ENCODE data around the gene ZNF438.

Gene ZNF438

DNA sequence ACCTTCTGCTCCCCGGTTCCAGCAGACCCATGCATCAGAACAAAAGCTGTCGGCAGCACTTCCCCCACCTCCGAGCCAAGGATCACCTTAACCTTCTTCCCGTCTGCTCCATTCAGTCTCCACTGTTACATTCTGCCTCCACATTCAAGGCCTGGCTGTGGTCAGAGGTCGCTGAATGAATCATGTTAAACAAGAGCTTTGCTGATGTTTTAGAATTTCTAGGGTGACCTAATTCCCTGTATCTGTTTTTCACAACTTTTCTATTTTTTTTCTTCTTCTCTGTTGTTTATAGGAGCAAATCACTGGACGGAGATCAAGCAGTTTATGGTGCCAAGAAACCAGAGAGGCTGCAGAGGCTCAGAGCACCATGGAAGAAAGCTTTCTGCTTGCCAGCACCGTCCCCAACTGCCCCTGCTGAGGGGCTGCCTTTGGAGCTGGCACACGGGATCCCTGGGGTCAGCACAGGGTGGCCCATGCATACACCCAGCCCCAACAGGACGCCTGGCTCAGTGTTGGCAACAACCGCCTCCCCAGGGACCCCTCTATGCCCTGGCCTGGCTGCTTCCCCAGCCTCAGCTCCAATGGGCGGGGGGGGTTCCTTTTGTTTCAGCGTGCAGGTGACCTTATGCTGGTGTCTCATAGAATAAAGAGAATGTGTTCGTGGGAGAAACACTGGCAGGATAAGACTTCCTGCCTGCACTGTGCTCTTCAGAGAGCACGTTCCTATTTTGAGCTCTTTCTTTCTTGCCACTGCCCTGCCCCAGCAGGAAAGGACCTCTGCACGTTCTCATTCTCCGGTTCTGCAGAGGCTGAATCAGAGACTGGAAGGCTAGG is 219.4 kb downstream of the ZNF438 start:
- Histone ChIP-seq H3K4me3 (peak overlapping the region; percentile 26; the same call in 1 of the 2 replicates), H3K4me2 (peak overlapping the region; percentile 88), H3K27me3 (no peaks in the 10 kb centered on the region), H4K20me1 (no peaks in the 10 kb centered on the region), H3K27ac (peak overlapping the region; percentile 52; the same call in 1 of the 2 replicates), H3K9ac (peak overlapping the region; percentile 21; the same call in 1 of the 2 replicates), H3K36me3 (no peaks in the 10 kb centered on the region), H3K9me3 (no peaks in the 10 kb centered on the region), H3K4me1 (peaks cover 47% of the 10 kb centered on the region)
- no peak for TF ChIP-seq Cebpa-rat (IDR thresholded peaks at IDR 0.05)

GRCh38 chr10:30811276-30812017 is 220.2 kb downstream of the ZNF438 start:
- TF ChIP-seq Cebpa-rat (IDR thresholded peaks at IDR 0.05): no peak
- H3K9me3 ChIP-seq: no peaks in the 10 kb centered on the region
- H3K4me2 ChIP-seq: peak overlapping the region; percentile 88
- no peak overlapping the region for H3K9ac ChIP-seq
- H3K4me3 ChIP-seq: 0 out of 2 replicates have a peak overlapping the region, but pooled peaks have one; percentile 26
- H3K4me1 ChIP-seq: peaks cover 47% of the 10 kb centered on the region
- H3K36me3 ChIP-seq: no peaks in the 10 kb centered on the region
- H4K20me1 ChIP-seq: no peaks in the 10 kb centered on the region
- H3K27me3 ChIP-seq: no peaks in the 10 kb centered on the region
- peak overlapping the region; percentile 52; the same call in 1 of the 2 replicates for H3K27ac ChIP-seq

GRCh38 chr10:30810416-30810815 is 221.2 kb downstream of the ZNF438 start:
- Histone ChIP-seq H4K20me1 (no peaks in the 10 kb centered on the region), H3K4me2 (no peak overlapping the region), H3K9me3 (no peaks in the 10 kb centered on the region), H3K9ac (no peak overlapping the region), H3K27me3 (no peaks in the 10 kb centered on the region), H3K4me1 (peaks cover 37% of the 10 kb centered on the region), H3K4me3 (no peak overlapping the region), H3K36me3 (no peaks in the 10 kb centered on the region), H3K27ac (no peak overlapping the region)
- no peak for TF ChIP-seq Cebpa-rat (IDR thresholded peaks at IDR 0.05)

DNA sequence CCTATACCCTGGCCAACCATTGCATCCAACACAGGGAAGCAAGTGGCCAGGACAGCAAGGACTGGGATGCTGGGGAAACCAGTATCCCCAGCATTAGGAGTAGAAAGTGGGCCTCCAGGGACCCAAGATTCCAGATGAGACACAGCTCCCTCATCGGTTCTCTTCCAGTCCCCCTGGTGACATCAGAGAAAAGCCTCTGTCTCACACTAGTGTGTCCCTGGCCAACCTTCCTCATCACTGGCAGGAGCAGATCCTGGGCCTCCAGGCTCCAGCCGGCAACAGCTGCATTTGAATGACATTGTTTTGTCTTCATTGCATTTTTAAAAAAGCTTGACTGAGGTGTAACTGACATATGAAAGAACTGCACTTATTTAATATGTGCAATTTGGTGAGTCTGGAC is 224.8 kb downstream of the ZNF438 start:
- Histone ChIP-seq H3K9ac (no peak overlapping the region), H3K4me2 (no peak overlapping the region), H3K4me3 (no peak overlapping the region), H3K27me3 (no peaks in the 10 kb centered on the region), H3K27ac (no peak overlapping the region), H4K20me1 (no peaks in the 10 kb centered on the region), H3K36me3 (no peaks in the 10 kb centered on the region), H3K4me1 (peaks cover 12% of the 10 kb centered on the region), H3K9me3 (no peaks in the 10 kb centered on the region)
- TF ChIP-seq Cebpa-rat (IDR thresholded peaks at IDR 0.05): no peak

DNA sequence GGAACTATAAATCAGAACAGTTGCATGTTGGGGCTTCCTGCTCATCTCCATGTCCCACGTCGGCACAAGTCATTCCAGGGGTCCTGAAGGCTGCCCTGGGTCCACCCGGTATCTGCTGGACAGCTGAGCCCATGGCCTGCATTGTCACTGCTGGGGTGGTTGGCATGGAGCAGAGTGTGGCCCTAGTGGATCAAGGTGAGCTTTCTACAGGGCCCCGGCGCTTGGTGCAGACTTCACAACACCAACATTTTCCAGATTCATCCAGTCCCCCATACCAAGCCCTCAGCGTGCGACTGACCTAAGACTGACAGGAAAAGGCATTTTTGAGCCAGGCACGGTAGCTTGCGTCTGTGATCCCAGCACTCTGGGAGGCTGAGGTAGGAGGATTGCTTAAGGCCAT is 226.6 kb downstream of the ZNF438 start:
- H3K36me3 ChIP-seq: no peaks in the 10 kb centered on the region
- no peak overlapping the region for H3K4me3 ChIP-seq
- TF ChIP-seq Cebpa-rat (IDR thresholded peaks at IDR 0.05): no peak
- H3K27me3 ChIP-seq: no peaks in the 10 kb centered on the region
- H3K9me3 ChIP-seq: no peaks in the 10 kb centered on the region
- no peak overlapping the region for H3K27ac ChIP-seq
- H3K4me1 ChIP-seq: no peaks in the 10 kb centered on the region
- H3K9ac ChIP-seq: no peak overlapping the region
- no peaks in the 10 kb centered on the region for H4K20me1 ChIP-seq
- H3K4me2 ChIP-seq: no peak overlapping the region

DNA sequence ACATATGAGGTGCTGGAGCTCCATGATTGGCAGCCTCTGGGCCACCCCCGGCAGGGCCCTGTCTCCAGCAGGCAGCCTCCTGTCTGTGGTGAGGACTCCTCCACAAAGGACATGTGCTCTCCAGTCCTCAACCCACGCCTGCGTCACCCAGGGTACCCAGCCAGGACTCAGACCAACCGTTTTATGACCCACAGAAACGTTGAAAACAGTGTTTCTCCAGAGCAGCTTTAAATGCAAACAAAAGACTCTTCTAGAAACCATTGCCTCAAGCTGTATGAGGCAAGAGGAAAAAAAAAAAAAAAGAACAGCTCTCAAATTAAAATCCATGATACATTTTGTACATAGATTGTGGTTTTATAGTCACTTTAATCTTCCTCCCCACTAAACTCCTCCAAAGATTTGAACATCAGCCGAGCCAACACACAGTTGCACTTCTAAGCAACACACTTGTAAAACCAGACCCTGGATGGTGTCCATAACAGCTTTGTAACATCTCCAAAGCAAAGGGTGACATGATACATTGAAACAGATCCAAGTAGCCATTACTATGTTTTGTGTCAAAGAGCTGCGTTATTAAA is 227.1 kb downstream of the ZNF438 start:
- Histone ChIP-seq H3K4me3 (no peak overlapping the region), H3K36me3 (no peaks in the 10 kb centered on the region), H3K4me1 (no peaks in the 10 kb centered on the region), H3K4me2 (no peak overlapping the region), H3K9ac (no peak overlapping the region), H4K20me1 (no peaks in the 10 kb centered on the region), H3K27me3 (no peaks in the 10 kb centered on the region), H3K9me3 (no peaks in the 10 kb centered on the region), H3K27ac (no peak overlapping the region)
- no peak for TF ChIP-seq Cebpa-rat (IDR thresholded peaks at IDR 0.05)

- no peaks in the 10 kb centered on the region for H3K4me1 ChIP-seq
- no peaks in the 10 kb centered on the region for H3K36me3 ChIP-seq
- H3K27me3 ChIP-seq: no peaks in the 10 kb centered on the region
- H3K27ac ChIP-seq: no peak overlapping the region
- no peak overlapping the region for H3K4me3 ChIP-seq
- no peak overlapping the region for H3K4me2 ChIP-seq
- no peaks in the 10 kb centered on the region for H3K9me3 ChIP-seq
- no peaks in the 10 kb centered on the region for H4K20me1 ChIP-seq
- no peak for TF ChIP-seq Cebpa-rat (IDR thresholded peaks at IDR 0.05)
- H3K9ac ChIP-seq: no peak overlapping the region
These were observed 227.8 kb downstream of the ZNF438 start for GRCh38 chr10:30803892-30804322.

DNA sequence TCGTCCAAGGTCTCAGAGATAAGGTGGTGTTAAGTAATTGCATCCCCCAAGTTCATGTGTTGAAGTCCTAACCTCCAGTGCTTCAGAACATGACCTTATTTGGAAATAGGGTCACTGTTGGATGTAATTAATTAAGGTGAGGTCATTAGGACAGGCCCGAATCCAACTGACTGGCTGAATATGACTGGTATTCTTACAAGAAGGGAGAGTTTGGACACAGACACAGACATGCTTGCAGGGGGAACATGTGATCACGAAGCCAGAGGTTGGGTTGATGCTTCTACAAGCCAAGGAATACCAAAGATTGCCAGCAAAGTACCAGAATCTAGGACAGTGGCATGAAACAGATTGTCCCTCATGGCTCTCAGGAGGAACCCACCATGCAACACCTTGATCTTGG is 228.6 kb downstream of the ZNF438 start:
- Histone ChIP-seq H3K4me3 (no peak overlapping the region), H3K4me2 (no peak overlapping the region), H3K27ac (no peak overlapping the region), H3K4me1 (no peaks in the 10 kb centered on the region), H4K20me1 (no peaks in the 10 kb centered on the region), H3K9ac (no peak overlapping the region), H3K27me3 (no peaks in the 10 kb centered on the region), H3K9me3 (no peaks in the 10 kb centered on the region), H3K36me3 (no peaks in the 10 kb centered on the region)
- no peak for TF ChIP-seq Cebpa-rat (IDR thresholded peaks at IDR 0.05)

DNA sequence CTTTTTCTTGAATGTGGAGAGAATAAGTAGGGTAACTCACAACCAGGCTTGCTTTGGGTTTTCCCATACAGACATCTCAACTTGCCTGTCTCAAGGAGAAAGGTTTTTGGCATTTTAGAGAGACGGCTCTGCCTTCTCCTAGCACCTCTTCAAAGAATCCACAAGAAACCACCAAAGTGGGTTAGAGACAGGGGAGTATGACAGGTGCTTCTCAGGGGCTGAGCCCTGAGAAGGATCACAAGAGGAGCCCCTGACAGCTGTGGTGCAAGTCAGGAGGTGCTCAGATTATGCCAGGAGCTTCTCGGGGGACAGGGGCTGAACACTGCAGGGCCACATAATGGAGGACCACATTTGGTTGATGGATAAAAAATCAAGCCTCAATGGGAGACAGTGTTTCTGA is 231.3 kb downstream of the ZNF438 start:
- no peak overlapping the region for H3K4me2 ChIP-seq
- H3K9ac ChIP-seq: no peak overlapping the region
- H3K27ac ChIP-seq: no peak overlapping the region
- H3K27me3 ChIP-seq: no peaks in the 10 kb centered on the region
- no peak overlapping the region for H3K4me3 ChIP-seq
- H3K4me1 ChIP-seq: no peaks in the 10 kb centered on the region
- H4K20me1 ChIP-seq: no peaks in the 10 kb centered on the region
- no peak for TF ChIP-seq Cebpa-rat (IDR thresholded peaks at IDR 0.05)
- H3K36me3 ChIP-seq: no peaks in the 10 kb centered on the region
- H3K9me3 ChIP-seq: no peaks in the 10 kb centered on the region
